Stimulated activated CD8-positive, alpha-beta memory T cell treated with anti-CD3 and anti-CD28 coated beads, Interleukin-15, amount 100 ng/mL, for 48 hours (primary cell): ENCODE results near the gene RFTN2.

Source experiments
- DNase-seq, 2 donors: peaks; one replicate each; pipeline ENCODE4 v3.0.0-alpha.2; 2020; ENCODE audit warnings: low read depth in 2 of 2

RFTN2 gene

DNA sequence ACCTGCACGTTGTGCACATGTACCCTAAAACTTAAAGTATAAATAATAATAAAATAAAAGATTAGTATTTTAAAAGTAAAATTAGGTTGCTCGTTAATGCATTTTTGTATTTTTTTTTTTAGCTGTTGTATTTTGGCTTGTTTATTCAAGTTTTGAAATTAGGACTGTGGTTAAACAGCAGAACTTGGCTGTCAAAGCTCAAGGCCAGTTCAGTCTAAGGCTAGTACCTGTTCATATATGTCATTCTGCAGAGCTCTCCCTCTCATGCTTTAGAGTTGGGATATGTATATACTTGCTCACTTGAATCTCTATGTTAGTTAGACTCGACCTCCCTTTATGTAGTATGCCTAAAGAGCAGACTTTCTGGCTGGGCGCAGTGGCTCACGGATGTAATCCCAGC is 126.8 kb downstream of the RFTN2 start:
- no peak for DNase-seq

DNA sequence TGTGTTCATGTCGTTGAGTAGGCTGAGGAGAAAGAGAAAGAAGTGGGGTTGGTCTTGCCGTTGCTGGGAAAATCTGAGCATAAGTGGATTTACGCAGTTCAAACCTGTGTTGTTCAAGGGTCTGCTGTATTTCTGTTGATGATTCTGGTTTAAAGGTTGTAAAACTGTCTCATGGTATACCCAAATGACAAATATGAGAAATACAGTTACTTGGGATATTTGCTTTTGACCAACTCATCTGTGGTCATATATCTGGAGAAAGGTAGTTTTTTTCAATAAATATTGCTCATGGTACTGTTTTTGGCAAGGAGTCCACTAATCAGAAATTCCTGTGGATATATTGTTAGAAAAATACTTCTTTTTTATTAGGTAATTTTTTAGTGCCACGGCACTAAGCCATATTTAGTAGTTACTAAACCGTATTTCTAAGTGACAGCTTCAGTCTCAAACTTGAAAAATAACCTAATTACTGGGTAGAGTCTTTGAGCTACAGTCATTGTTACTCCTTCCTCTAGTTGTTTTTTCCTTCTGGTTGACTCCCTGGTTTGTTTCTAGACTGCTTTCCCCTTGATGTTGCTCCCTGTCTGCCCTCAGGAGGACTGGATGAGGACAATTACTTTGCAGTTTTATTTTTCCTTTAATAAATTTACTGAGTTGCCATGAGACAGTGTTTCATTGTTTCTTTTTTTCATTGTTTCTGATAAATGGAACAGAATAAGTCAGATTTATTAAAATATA is 128.1 kb downstream of the RFTN2 start:
- DNase-seq = no peak

DNA sequence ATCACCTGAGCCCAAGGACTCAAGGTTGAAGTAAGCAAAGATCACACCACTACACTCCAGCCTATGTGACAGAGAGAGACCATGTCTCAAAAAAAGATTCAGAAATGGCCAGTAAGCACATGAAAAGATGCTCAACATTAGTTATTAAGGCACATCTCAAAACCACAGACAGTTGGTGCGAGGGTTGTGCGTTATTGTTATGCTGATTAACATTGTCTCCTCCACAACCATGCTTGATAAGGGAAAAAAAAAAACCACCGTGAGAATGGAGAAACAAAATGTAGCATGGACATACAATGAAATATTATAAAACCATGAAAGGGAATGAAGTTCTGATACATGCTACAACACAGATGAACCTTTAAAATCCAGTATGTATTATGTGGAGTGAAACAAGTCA is 132.2 kb downstream of the RFTN2 start:
- DNase-seq = no peak

DNA sequence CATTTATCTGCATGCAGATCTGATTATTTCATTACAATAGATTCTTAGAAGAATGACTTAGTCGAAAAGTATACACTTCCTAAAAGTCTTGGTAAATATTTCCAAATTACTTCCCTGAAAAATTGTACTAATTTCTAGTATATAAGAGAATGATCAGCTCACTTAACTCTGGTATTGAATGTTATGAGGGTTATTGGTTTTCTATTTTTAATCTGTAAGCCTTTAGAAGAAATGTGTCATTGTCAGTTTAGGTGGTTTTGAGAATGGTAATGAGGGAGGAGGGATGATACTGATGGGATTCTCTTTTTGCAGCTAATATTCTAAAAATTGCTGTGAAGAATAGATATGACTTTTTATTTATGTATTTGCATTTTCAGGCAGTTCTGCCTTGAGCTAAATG is 135.7 kb downstream of the RFTN2 start:
- no peak for DNase-seq

DNA sequence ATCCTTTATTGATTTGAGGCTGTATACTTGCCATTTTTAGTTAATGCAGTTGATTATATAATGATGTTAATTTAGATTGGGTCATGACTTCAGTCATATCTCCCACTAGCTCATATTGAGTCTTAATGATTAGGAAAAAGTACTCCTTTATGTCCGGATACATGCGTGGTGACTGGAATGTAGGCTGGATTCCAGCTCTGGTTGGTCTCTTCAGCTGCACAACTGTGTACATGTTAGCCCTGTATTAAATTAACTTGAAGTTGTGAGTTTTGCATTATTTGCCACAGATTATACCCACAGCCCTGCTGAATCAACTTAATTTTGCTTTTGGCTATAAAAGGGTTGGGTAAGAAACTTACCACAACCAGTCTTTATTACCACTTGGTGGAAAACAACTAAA is 137.0 kb downstream of the RFTN2 start:
- DNase-seq = no peak
